Hematopoietic multipotent progenitor cell treated with erythropoietin and hydrocortisone succinate and interleukin-3 and kit ligand, for 15 days (in vitro differentiated cells): ENCODE measurements around the gene GRWD1.
"Not testable (repeated sequence)": the region's sequence is repeated elsewhere in the genome, so short reads cannot be mapped to it uniquely, and the experiment has no call there.

ENCODE experiments used
- DNase-seq: peaks from one replicate; pipeline ENCODE4 v3.0.0-alpha.2; 2015; ENCODE audit warnings: low spot score

Gene GRWD1

GRCh38 chr19:48479686-48480085, 33.9 kb downstream of the GRWD1 start:
- DNase-seq = no peak

GRCh38 chr19:48480183-48480557, 34.4 kb downstream of the GRWD1 start:
- DNase-seq = no peak

- no peak for DNase-seq
These were observed 35.0 kb downstream of the GRWD1 start for GRCh38 chr19:48480558-48481500.

GRCh38 chr19:48481846-48482639, 36.3 kb downstream of the GRWD1 start:
- no peak for DNase-seq

GRCh38 chr19:48483301-48483700, 37.5 kb downstream of the GRWD1 start:
- DNase-seq = no peak

GRCh38 chr19:48484247-48484893, 38.6 kb downstream of the GRWD1 start:
- DNase-seq = no peak

GRCh38 chr19:48484931-48485612, 39.3 kb downstream of the GRWD1 start:
- DNase-seq = no peak

- not testable (repeated sequence) for DNase-seq
These were observed 40.9 kb downstream of the GRWD1 start for GRCh38 chr19:48486706-48487105.

- DNase-seq = no peak
These were observed 41.8 kb downstream of the GRWD1 start for GRCh38 chr19:48487544-48487943.

GRCh38 chr19:48487948-48488347, 42.2 kb downstream of the GRWD1 start:
- DNase-seq = peak; percentile 53

GRCh38 chr19:48488478-48488877, 42.7 kb downstream of the GRWD1 start:
- DNase-seq = not testable (repeated sequence)

GRCh38 chr19:48489608-48490216, 43.9 kb downstream of the GRWD1 start:
- peak; percentile 79 for DNase-seq

- peak; percentile 50 for DNase-seq
These were observed 45.4 kb downstream of the GRWD1 start for GRCh38 chr19:48490981-48491792.

- no peak for DNase-seq
These were observed 46.0 kb downstream of the GRWD1 start for GRCh38 chr19:48491793-48492123.

- DNase-seq = peak; percentile 93
These were observed 47.3 kb downstream of the GRWD1 start for GRCh38 chr19:48492925-48493717.

GRCh38 chr19:48493718-48494401, 48.1 kb downstream of the GRWD1 start:
- no peak for DNase-seq

GRCh38 chr19:48495396-48495795, 49.6 kb downstream of the GRWD1 start:
- DNase-seq = no peak

GRCh38 chr19:48496959-48497727, 51.4 kb downstream of the GRWD1 start:
- DNase-seq = no peak
